ENCODE results near the gene IGFBP5. TPM values are rescaled to one million over a fixed set of nuclear protein-coding genes. Genes with fewer than 3 reads are reported as not detected.

The IGFBP5 gene
- total and polyA plus RNA-seq, 4 donors: 2.3 to 43.4 (median 14.4) TPM

DNA sequence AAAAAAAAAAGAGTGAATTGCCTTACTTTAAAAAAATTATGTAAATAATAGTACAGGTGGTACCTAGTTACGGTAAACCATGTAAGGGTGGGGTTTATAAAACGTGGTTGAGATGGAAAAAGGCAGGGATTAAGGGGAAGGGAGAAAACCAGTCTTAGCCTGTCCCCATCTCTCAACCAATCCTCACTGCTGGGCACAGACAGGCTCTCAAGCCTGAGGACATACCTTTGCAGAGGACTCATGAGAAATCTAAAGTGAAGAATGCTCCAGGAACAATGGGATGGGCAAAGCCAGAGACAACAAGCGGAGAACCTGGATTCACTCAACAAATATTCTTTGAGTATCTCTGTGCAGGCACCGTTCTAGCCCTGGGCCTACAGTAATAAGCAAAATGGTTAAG is 65.6 kb downstream of the IGFBP5 start:
- peaks cover 4 to 13% (median 9%) of the 10 kb centered on the region in 4 donors for H3K4me1 ChIP-seq (ENCODE audit: control insufficient read depth in 4 of 4, insufficient read depth in 4 of 4, low read length in 3 of 4)
- 90% methylated on average over 4 of the region's 4 CpGs for WGBS
- TF ChIP-seq, protein P1, sequence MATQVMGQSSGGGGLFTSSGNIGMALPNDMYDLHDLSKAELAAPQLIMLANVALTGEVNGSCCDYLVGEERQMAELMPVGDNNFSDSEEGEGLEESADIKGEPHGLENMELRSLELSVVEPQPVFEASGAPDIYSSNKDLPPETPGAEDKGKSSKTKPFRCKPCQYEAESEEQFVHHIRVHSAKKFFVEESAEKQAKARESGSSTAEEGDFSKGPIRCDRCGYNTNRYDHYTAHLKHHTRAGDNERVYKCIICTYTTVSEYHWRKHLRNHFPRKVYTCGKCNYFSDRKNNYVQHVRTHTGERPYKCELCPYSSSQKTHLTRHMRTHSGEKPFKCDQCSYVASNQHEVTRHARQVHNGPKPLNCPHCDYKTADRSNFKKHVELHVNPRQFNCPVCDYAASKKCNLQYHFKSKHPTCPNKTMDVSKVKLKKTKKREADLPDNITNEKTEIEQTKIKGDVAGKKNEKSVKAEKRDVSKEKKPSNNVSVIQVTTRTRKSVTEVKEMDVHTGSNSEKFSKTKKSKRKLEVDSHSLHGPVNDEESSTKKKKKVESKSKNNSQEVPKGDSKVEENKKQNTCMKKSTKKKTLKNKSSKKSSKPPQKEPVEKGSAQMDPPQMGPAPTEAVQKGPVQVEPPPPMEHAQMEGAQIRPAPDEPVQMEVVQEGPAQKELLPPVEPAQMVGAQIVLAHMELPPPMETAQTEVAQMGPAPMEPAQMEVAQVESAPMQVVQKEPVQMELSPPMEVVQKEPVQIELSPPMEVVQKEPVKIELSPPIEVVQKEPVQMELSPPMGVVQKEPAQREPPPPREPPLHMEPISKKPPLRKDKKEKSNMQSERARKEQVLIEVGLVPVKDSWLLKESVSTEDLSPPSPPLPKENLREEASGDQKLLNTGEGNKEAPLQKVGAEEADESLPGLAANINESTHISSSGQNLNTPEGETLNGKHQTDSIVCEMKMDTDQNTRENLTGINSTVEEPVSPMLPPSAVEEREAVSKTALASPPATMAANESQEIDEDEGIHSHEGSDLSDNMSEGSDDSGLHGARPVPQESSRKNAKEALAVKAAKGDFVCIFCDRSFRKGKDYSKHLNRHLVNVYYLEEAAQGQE (IDR thresholded peaks at IDR 0.05): no peak
- TF ChIP-seq FOXA1 (IDR thresholded peaks at IDR 0.05) (no peak), HNF4A (conservative IDR thresholded peaks at IDR 0.05) (no peak), FOXA2 (IDR thresholded peaks at IDR 0.05) (no peak), TAF1 (conservative IDR thresholded peaks at IDR 0.05) (no peak), RAD21 (IDR thresholded peaks at IDR 0.05) (no peak), NR2F2 (IDR thresholded peaks at IDR 0.05) (no peak), JUND (IDR thresholded peaks at IDR 0.05) (no peak), SP1 (IDR thresholded peaks at IDR 0.05) (no peak)
- TF ChIP-seq, protein P2, sequence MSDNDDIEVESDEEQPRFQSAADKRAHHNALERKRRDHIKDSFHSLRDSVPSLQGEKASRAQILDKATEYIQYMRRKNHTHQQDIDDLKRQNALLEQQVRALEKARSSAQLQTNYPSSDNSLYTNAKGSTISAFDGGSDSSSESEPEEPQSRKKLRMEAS (IDR thresholded peaks at IDR 0.05): no peak
- TF ChIP-seq, protein P3, sequence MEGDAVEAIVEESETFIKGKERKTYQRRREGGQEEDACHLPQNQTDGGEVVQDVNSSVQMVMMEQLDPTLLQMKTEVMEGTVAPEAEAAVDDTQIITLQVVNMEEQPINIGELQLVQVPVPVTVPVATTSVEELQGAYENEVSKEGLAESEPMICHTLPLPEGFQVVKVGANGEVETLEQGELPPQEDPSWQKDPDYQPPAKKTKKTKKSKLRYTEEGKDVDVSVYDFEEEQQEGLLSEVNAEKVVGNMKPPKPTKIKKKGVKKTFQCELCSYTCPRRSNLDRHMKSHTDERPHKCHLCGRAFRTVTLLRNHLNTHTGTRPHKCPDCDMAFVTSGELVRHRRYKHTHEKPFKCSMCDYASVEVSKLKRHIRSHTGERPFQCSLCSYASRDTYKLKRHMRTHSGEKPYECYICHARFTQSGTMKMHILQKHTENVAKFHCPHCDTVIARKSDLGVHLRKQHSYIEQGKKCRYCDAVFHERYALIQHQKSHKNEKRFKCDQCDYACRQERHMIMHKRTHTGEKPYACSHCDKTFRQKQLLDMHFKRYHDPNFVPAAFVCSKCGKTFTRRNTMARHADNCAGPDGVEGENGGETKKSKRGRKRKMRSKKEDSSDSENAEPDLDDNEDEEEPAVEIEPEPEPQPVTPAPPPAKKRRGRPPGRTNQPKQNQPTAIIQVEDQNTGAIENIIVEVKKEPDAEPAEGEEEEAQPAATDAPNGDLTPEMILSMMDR (IDR thresholded peaks at IDR 0.05; ENCODE audit: low read depth, low read length, missing input control): no peak

DNA sequence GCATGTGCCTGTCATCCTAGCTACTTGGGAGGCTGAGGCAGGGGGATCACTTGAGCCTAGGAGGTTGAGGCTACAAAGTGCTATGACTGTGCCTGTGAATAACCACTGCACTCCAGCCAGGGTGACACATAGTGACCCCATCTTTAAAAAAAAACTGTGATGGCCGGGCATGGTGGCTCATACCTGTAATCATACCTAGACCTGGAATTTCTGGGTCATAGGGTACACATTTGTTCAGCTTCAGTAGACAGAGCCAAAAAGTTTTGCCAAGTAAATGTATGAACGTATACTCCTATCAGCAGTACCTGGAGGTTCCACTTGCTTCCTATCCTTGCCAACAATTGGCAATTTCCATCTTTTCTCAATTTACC is 68.5 kb downstream of the IGFBP5 start:
- Histone ChIP-seq H3K27me3 (ENCODE audit: control insufficient read depth in 4 of 4, insufficient read depth in 4 of 4, low read length in 3 of 4) (no peaks in the 10 kb centered on the region), H3K9me3 (ENCODE audit: control insufficient read depth in 4 of 4, low read length in 3 of 4) (peaks cover 0 to 2% (median 0%) of the 10 kb centered on the region in 4 donors), H3K27ac (ENCODE audit: low read depth in 1 of 2, low read length in 2 of 2) (no peak overlapping the region), H3K36me3 (ENCODE audit: control insufficient read depth in 4 of 4, insufficient read depth in 3 of 4, low read depth in 1 of 4, low read length in 3 of 4) (no peaks in the 10 kb centered on the region), H3K4me3 (ENCODE audit: low read depth in 1 of 3, low read length in 3 of 3) (no peak overlapping the region), H3K4me1 (ENCODE audit: control insufficient read depth in 4 of 4, insufficient read depth in 4 of 4, low read length in 3 of 4) (peaks cover 0 to 2% (median under 1%) of the 10 kb centered on the region in 4 donors), H3K9ac (ENCODE audit: low read depth in 1 of 2, low read length in 2 of 2) (no peak overlapping the region)
- WGBS: 64% methylated on average over 2 of the region's 2 CpGs
- TF ChIP-seq FOXA2 (IDR thresholded peaks at IDR 0.05): no peak
- TF ChIP-seq, protein P4, sequence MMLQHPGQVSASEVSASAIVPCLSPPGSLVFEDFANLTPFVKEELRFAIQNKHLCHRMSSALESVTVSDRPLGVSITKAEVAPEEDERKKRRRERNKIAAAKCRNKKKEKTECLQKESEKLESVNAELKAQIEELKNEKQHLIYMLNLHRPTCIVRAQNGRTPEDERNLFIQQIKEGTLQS (IDR thresholded peaks at IDR 0.05): no peak
- no peak for DNase-seq (ENCODE audit: low spot score)

More for the DNA sequence above, 65.6 kb downstream of the IGFBP5 start:
- Histone ChIP-seq H3K27me3 (ENCODE audit: control insufficient read depth in 4 of 4, insufficient read depth in 4 of 4, low read length in 3 of 4) (no peaks in the 10 kb centered on the region), H3K36me3 (ENCODE audit: control insufficient read depth in 4 of 4, insufficient read depth in 3 of 4, low read depth in 1 of 4, low read length in 3 of 4) (no peaks in the 10 kb centered on the region), H3K9me3 (ENCODE audit: control insufficient read depth in 4 of 4, low read length in 3 of 4) (no peaks in the 10 kb centered on the region), H3K4me3 (ENCODE audit: low read depth in 1 of 3, low read length in 3 of 3) (no peak overlapping the region), H3K27ac (ENCODE audit: low read depth in 1 of 2, low read length in 2 of 2) (no peak overlapping the region), H3K9ac (ENCODE audit: low read depth in 1 of 2, low read length in 2 of 2) (no peak overlapping the region)
- no peak for DNase-seq (ENCODE audit: low spot score)
